Neuron (in vitro differentiated cells): Measurements from ENCODE around the gene LRRC74B.
"Not testable (repeated sequence)": the region's sequence is repeated elsewhere in the genome, so short reads cannot be mapped to it uniquely, and the experiment has no call there.

Experiments used
- H2AFZ ChIP-seq: one replicate; pipeline ENCODE4 v1.6.1; 2013; ENCODE audit warnings: low read depth, mild to moderate bottlenecking, inconsistent platforms, low read length, moderate library complexity
- H3K27me3 ChIP-seq: one replicate; pipeline ENCODE4 v1.6.1; 2013; ENCODE audit warnings: low read length; ENCODE audit not compliant: insufficient read depth
- H3K36me3 ChIP-seq: one replicate; pipeline ENCODE4 v1.6.1; 2013; ENCODE audit warnings: low read length; ENCODE audit not compliant: insufficient read depth
- H3K4me1 ChIP-seq: one replicate; pipeline ENCODE4 v1.6.1; 2013; ENCODE audit warnings: low read length; ENCODE audit not compliant: insufficient read depth
- H3K4me3 ChIP-seq: 2 replicates; pipeline ENCODE4 v1.5.1; 2013; ENCODE audit warnings: mild to moderate bottlenecking, low read length, moderate library complexity
- H3K9me3 ChIP-seq: one replicate; pipeline ENCODE4 v1.6.1; 2013; ENCODE audit warnings: low read length

Gene LRRC74B

GRCh38 chr22:21075516-21076138 lies 29.9 kb downstream of the LRRC74B start:
- peaks cover 9% of the 10 kb centered on the region for H3K27me3 ChIP-seq
- no peak overlapping the region for H2AFZ ChIP-seq
- no peaks in the 10 kb centered on the region for H3K4me1 ChIP-seq
- H3K36me3 ChIP-seq = no peaks in the 10 kb centered on the region
- no peak overlapping the region for H3K4me3 ChIP-seq
- no peaks in the 10 kb centered on the region for H3K9me3 ChIP-seq

- no peak overlapping the region for H3K4me3 ChIP-seq
- H3K4me1 ChIP-seq = no peaks in the 10 kb centered on the region
- H3K36me3 ChIP-seq = no peaks in the 10 kb centered on the region
- H2AFZ ChIP-seq = no peak overlapping the region
- no peaks in the 10 kb centered on the region for H3K9me3 ChIP-seq
- peaks cover 9% of the 10 kb centered on the region for H3K27me3 ChIP-seq
Observed at GRCh38 chr22:21076912-21077625, 31.3 kb downstream of the LRRC74B start.

GRCh38 chr22:21077884-21078508 lies 32.2 kb downstream of the LRRC74B start:
- no peak overlapping the region for H3K4me3 ChIP-seq
- no peak overlapping the region for H2AFZ ChIP-seq
- H3K36me3 ChIP-seq = no peaks in the 10 kb centered on the region
- H3K27me3 ChIP-seq = peaks cover 9% of the 10 kb centered on the region
- no peaks in the 10 kb centered on the region for H3K9me3 ChIP-seq
- no peaks in the 10 kb centered on the region for H3K4me1 ChIP-seq

DNA sequence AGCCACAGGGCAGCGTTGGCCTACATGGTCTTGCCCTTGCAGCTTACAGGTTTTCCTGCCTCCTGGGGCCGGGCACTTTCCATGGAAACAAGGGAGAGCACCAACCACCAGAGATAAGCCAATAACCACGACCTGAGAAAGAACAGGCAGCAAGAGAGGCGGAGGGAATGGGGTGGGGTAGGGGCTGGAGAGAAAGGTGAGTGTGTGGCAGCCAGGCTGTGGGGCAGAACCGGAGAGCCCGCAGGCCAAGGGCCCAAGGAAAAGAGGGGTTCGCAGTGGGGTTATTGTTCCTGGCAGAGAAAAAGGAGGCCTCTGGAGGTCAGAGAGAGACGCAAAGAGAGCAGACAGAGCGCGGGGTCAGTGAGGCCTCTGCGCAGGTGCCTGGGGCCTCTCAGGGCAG lies 33.2 kb downstream of the LRRC74B start:
- Histone ChIP-seq H3K27me3 (peaks cover 7% of the 10 kb centered on the region), H2AFZ (no peak overlapping the region), H3K36me3 (no peaks in the 10 kb centered on the region), H3K9me3 (no peaks in the 10 kb centered on the region), H3K4me1 (no peaks in the 10 kb centered on the region), H3K4me3 (no peak overlapping the region)

GRCh38 chr22:21079493-21079892 lies 33.7 kb downstream of the LRRC74B start:
- H3K27me3 ChIP-seq = peaks cover 4% of the 10 kb centered on the region

DNA sequence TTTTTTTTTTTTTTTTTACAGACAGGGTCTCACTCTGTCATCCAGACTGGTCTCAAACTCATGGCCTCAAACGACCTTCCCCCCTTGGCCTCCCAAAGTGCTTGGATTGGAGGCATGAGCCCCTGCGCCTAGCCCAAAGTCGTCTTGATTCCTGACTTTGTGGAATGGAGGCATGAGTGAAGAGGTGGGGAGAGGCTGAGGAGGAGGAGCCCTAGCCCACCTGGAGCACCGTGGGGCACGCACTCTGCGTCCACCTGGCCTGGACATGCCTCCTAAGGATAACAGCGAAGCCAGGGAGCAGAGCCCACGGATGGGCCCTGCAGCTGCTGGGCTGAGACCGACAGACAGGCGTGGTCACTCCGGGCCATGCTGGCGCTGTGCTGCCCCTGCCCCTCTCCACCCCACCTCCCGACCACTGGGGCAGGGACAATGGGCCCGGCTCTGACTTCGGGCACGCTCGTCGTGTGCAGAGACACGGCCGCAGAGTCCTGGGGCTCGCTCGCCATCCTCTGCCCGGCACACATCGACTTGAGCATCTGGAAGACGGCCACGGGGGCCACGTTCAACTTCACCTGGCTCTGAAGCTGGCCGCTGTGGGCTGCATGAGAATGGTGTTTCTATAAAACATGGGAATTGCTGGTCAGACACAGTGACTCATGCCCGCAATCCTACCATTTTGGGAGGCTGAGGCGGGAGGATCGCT lies 34.8 kb downstream of the LRRC74B start:
- H3K4me3 ChIP-seq = no peak overlapping the region

More at GRCh38 chr22:21079493-21079892, 33.7 kb downstream of the LRRC74B start:
- Histone ChIP-seq H2AFZ (no peak overlapping the region), H3K4me1 (no peaks in the 10 kb centered on the region), H3K4me3 (no peak overlapping the region), H3K9me3 (no peaks in the 10 kb centered on the region), H3K36me3 (no peaks in the 10 kb centered on the region)

DNA sequence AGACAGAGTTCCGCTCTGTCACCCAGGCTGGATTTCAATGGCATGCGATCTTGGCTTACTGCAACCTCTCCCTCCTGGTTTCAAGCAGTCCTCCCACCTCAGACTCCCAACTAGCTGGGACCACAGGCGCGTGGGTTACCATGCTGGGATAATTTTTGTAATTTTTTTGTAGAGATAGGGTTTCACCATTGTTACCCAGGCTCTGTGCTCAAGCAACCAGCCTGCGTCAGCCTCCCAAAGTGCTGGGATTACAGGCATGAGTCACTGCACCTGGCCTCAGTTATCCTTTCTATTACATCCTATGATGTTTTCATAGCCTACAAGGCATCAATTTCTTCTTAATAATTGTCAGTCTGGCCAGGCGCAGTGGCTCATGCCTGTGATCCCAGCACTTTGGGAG lies 36.5 kb downstream of the LRRC74B start:
- no peaks in the 10 kb centered on the region for H3K4me1 ChIP-seq

More for the DNA sequence above, 34.8 kb downstream of the LRRC74B start:
- Histone ChIP-seq H2AFZ (no peak overlapping the region), H3K9me3 (no peaks in the 10 kb centered on the region), H3K27me3 (peaks cover 4% of the 10 kb centered on the region), H3K36me3 (no peaks in the 10 kb centered on the region), H3K4me1 (no peaks in the 10 kb centered on the region)

GRCh38 chr22:21087119-21087518 lies 41.4 kb downstream of the LRRC74B start:
- Histone ChIP-seq H3K36me3 (no peaks in the 10 kb centered on the region), H2AFZ (no peak overlapping the region), H3K9me3 (no peaks in the 10 kb centered on the region)

More for the DNA sequence above, 36.5 kb downstream of the LRRC74B start:
- Histone ChIP-seq H3K36me3 (no peaks in the 10 kb centered on the region), H3K9me3 (no peaks in the 10 kb centered on the region), H3K4me3 (no peak overlapping the region), H2AFZ (no peak overlapping the region), H3K27me3 (peaks cover 4% of the 10 kb centered on the region)

DNA sequence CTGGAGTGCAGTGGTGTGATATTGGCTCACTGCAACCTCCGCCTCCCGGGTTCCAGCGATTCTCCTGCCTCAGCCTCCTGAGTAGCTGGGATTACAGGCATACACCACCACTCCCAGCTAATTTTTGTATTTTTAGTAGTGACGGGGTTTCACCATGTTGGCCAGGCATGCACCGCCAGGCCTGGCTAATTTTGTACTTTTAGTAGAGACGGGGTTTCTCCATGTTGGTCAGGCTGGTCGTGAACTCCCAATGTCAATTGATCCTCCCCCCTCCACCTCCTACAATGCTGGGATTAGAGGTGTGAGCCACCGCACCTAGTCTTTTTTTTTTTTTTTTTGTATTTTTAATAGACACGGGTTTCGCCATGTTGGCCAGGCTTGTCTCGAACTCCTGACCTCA lies 42.2 kb downstream of the LRRC74B start:
- not testable (repeated sequence) for H3K36me3 ChIP-seq, H3K9me3 ChIP-seq, H2AFZ ChIP-seq, H3K4me1 ChIP-seq, H3K4me3 ChIP-seq, H3K27me3 ChIP-seq

More at GRCh38 chr22:21087119-21087518, 41.4 kb downstream of the LRRC74B start:
- H3K4me1 ChIP-seq = no peaks in the 10 kb centered on the region
- H3K4me3 ChIP-seq = no peak overlapping the region
- H3K27me3 ChIP-seq = no peaks in the 10 kb centered on the region

DNA sequence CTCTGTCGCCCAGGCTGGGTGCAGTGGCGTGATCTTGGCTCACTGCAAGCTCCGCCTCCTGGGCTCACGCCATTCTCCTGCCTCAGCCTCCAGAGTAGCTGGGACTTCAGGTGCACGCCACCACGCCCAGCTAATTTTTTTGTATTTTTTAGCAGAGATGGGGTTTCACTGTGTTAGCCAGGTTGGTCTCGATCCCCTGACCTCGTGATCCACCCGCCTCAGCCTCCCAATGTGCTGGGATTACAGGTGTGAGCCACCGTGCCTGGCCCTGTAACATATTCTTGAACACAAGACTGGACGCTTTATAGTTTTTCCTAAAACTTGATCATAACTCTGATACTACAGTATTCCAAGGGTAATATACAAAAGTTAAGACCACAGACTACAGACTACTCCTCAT lies 45.5 kb downstream of the LRRC74B start:
- H2AFZ ChIP-seq, H3K36me3 ChIP-seq, H3K4me3 ChIP-seq, H3K9me3 ChIP-seq, H3K4me1 ChIP-seq, H3K27me3 ChIP-seq: not testable (repeated sequence)

- Histone ChIP-seq H3K36me3 (no peaks in the 10 kb centered on the region), H3K27me3 (no peaks in the 10 kb centered on the region), H3K4me3 (no peak overlapping the region), H3K4me1 (no peaks in the 10 kb centered on the region), H3K9me3 (no peaks in the 10 kb centered on the region), H2AFZ (no peak overlapping the region)
Observed at GRCh38 chr22:21092797-21093554, 47.2 kb downstream of the LRRC74B start.

GRCh38 chr22:21093555-21094137 lies 47.9 kb downstream of the LRRC74B start:
- H3K9me3 ChIP-seq, H3K36me3 ChIP-seq, H3K4me3 ChIP-seq, H2AFZ ChIP-seq, H3K4me1 ChIP-seq, H3K27me3 ChIP-seq: not testable (repeated sequence)
